Keratinocyte (primary cell): ENCODE measurements around the gene RAD54L2. TPM values are rescaled to one million over a fixed set of nuclear protein-coding genes. Genes with fewer than 3 reads are reported as not detected.

Source experiments
- DNase-seq: peaks from one replicate; pipeline ENCODE4 v3.0.0-alpha.2; 2011; ENCODE audit warnings: low read depth, missing footprints, low spot score
- FAIRE-seq: peaks from 2 replicates; lab custom pipeline; 2011; peaks lifted over from hg19 to GRCh38; lab: Jason Lieb, UNC
- H2AFZ ChIP-seq: 2 replicates; pipeline ENCODE4 v1.6.0; 2012; ENCODE audit warnings: low read length, control low read depth, inconsistent platforms; ENCODE audit not compliant: control insufficient read depth
- H3K27ac ChIP-seq: 2 replicates; pipeline ENCODE4 v1.5.1; 2011; ENCODE audit warnings: low read length; ENCODE audit not compliant: control insufficient read depth, insufficient read depth
- H3K27me3 ChIP-seq: 3 replicates; pipeline ENCODE4 v1.6.0; 2011; ENCODE audit warnings: low read length; ENCODE audit not compliant: control insufficient read depth, insufficient read depth; ENCODE audit errors: extremely low read depth
- H3K36me3 ChIP-seq, 2 experiments: 2 replicates in 1 of 2; 3 replicates in 1 of 2; pipeline ENCODE4 v1.5.1; 2011; ENCODE audit warnings: low read length in 2 of 2, mild to moderate bottlenecking in 1 of 2; ENCODE audit not compliant: control insufficient read depth in 2 of 2, insufficient read depth in 2 of 2; ENCODE audit errors: extremely low read depth in 1 of 2
- H3K4me1 ChIP-seq: 3 replicates; pipeline ENCODE4 v1.5.1; 2011; ENCODE audit warnings: low read length; ENCODE audit not compliant: control insufficient read depth, insufficient read depth; ENCODE audit errors: extremely low read depth
- H3K4me2 ChIP-seq: 3 replicates; pipeline ENCODE4 v1.6.0; 2011; ENCODE audit warnings: low read depth, low read length; ENCODE audit not compliant: control insufficient read depth, insufficient read depth; ENCODE audit errors: extremely low read depth
- H3K4me3 ChIP-seq, 3 experiments: fragments of 200-600 bp in 1 of 3; sonication (generic) in 1 of 3; 2 replicates in 2 of 3; 3 replicates in 1 of 3; pipeline ENCODE4 v1.5.1; 2011 to 2016; ENCODE audit warnings: low read length in 3 of 3, mild to moderate bottlenecking in 3 of 3, control low read depth in 2 of 3, inconsistent platforms in 1 of 3, low read depth in 1 of 3, mixed read lengths in 1 of 3, mixed run types in 1 of 3, moderate library complexity in 1 of 3; ENCODE audit not compliant: control insufficient read depth in 2 of 3, insufficient read depth in 2 of 3; ENCODE audit errors: extremely low read depth in 1 of 3
- H3K79me2 ChIP-seq: 2 replicates; pipeline ENCODE4 v1.6.0; 2012; ENCODE audit warnings: low read length; ENCODE audit not compliant: control insufficient read depth, insufficient read depth
- H3K9ac ChIP-seq: 3 replicates; pipeline ENCODE4 v1.6.0; 2011; ENCODE audit warnings: low read length; ENCODE audit not compliant: control insufficient read depth, insufficient read depth; ENCODE audit errors: extremely low read depth
- H3K9me1 ChIP-seq: 3 replicates; pipeline ENCODE4 v1.6.0; 2011; ENCODE audit warnings: low read length; ENCODE audit not compliant: control insufficient read depth, insufficient read depth; ENCODE audit errors: extremely low read depth
- H3K9me3 ChIP-seq: 2 replicates; pipeline ENCODE4 v1.5.1; 2012; ENCODE audit warnings: low read depth, low read length; ENCODE audit not compliant: control insufficient read depth
- H4K20me1 ChIP-seq: 3 replicates; pipeline ENCODE4 v1.6.0; 2011; ENCODE audit warnings: low read length; ENCODE audit not compliant: control insufficient read depth, insufficient read depth; ENCODE audit errors: extremely low read depth
- CTCF ChIP-seq, 3 experiments: IDR thresholded peaks in 1 of 3; conservative IDR thresholded peaks in 1 of 3; optimal IDR thresholded peaks in 1 of 3; 2 replicates in 2 of 3; 3 replicates in 1 of 3; pipeline versions ENCODE3 to v1.5.1; 2011; ENCODE audit warnings: low read length in 3 of 3, mild to moderate bottlenecking in 3 of 3, moderate library complexity in 2 of 3, control low read depth in 1 of 3, inconsistent platforms in 1 of 3; ENCODE audit not compliant: insufficient read depth in 2 of 3; ENCODE audit errors: extremely low read depth in 1 of 3
- EZH2 ChIP-seq: IDR thresholded peaks from one replicate; pipeline ENCODE4 v1.6.1; 2012; ENCODE audit warnings: inconsistent platforms, mild to moderate bottlenecking, low read length, moderate library complexity
- dilution Hi-C: fragments of 300-500 bp; cut with MboI; formaldehyde crosslinking; loops from one replicate; pipeline ENCODE4 v1.7.0; 2020; ENCODE audit warnings: low sequenced_read_pairs; ENCODE audit not compliant: extremely low pct_ligation_motif_present
- polyA plus RNA-seq, 5 experiments: library from polyadenylated mRNA; depleted of rRNA in 3 of 5; stranded (reverse) in 3 of 5; stranded (forward) in 1 of 5; unstranded in 1 of 5; fragments of >200 nt; gene quantifications; 1 replicate in 1 of 5; 2 replicates in 3 of 5; 3 replicates in 1 of 5; pipeline versions ENCODE4 v1.2.1 to v1.2.3, GENCODE V29; 2011 to 2012; ENCODE audit warnings: missing spikeins in 2 of 5, low read depth in 1 of 5, low replicate concordance in 1 of 5

Gene RAD54L2
- polyA plus RNA-seq, 1 donor (not counting 4 experiments of a cell fraction or from before 2014, with no cell fraction given), result 4.2 TPM

- no peak for FAIRE-seq
- Histone ChIP-seq H3K36me3 (peaks cover 1 to 5% of the 10 kb centered on the region in 2 experiments), H3K27ac (no peak overlapping the region), H2AFZ (no peak overlapping the region), H3K4me1 (peaks cover 2% of the 10 kb centered on the region), H3K79me2 (peaks cover 16% of the 10 kb centered on the region), H3K9me3 (no peaks in the 10 kb centered on the region), H3K4me2 (no peak overlapping the region), H3K4me3 (no peak overlapping the region), H3K9ac (no peak overlapping the region), H3K9me1 (no peaks in the 10 kb centered on the region), H4K20me1 (no peaks in the 10 kb centered on the region), H3K27me3 (no peaks in the 10 kb centered on the region)
- TF ChIP-seq CTCF (optimal IDR thresholded peaks at IDR 0.05 in 1 of 3, IDR thresholded peaks at IDR 0.05 in 1 of 3, conservative IDR thresholded peaks at IDR 0.05 in 1 of 3; ENCODE audit: extremely low read depth in 1 of 3, insufficient read depth in 2 of 3, low read length in 3 of 3) (no peak), EZH2 (no peak)
- DNase-seq, result no peak
- dilution Hi-C loops, result no loop called here
Measured at GRCh38 chr3:51585197-51585596, 46.7 kb downstream of the RAD54L2 start.

- Histone ChIP-seq H3K36me3 (peaks cover 7% of the 10 kb centered on the region in 2 experiments), H3K9ac (no peak overlapping the region), H2AFZ (no peak overlapping the region), H3K4me3 (no peak overlapping the region), H3K4me2 (no peak overlapping the region), H3K9me1 (no peaks in the 10 kb centered on the region), H3K4me1 (peaks cover 2% of the 10 kb centered on the region), H4K20me1 (no peaks in the 10 kb centered on the region), H3K27me3 (no peaks in the 10 kb centered on the region), H3K27ac (no peak overlapping the region), H3K9me3 (no peaks in the 10 kb centered on the region), H3K79me2 (peaks cover 16% of the 10 kb centered on the region)
- DNase-seq (no peak), FAIRE-seq (no peak)
- TF ChIP-seq EZH2, result no peak
- TF ChIP-seq CTCF (optimal IDR thresholded peaks at IDR 0.05 in 1 of 3, IDR thresholded peaks at IDR 0.05 in 1 of 3, conservative IDR thresholded peaks at IDR 0.05 in 1 of 3; ENCODE audit: extremely low read depth in 1 of 3, insufficient read depth in 2 of 3, low read length in 3 of 3), result no peak
- dilution Hi-C loops, result no loop called here
Measured at GRCh38 chr3:51585871-51586270, 47.4 kb downstream of the RAD54L2 start.

Other genes with a start within 250 kb of the RAD54L2 start
- gene MANF, start 153.4 kb upstream of the RAD54L2 start, polyA plus RNA-seq, result 71.1 to 156 TPM (median 143 TPM) in 3 replicates
- 10.1 to 17.4 TPM (median 10.2 TPM) in 3 replicates for gene RBM15B, start 147.4 kb upstream of the RAD54L2 start, polyA plus RNA-seq
- gene DCAF1, start 38.7 kb upstream of the RAD54L2 start, polyA plus RNA-seq, result 9.0 to 11.4 TPM (median 10.2 TPM) in 3 replicates
- gene TEX264, start 132.5 kb downstream of the RAD54L2 start, polyA plus RNA-seq, result 35.8 to 52.3 TPM (median 49.7 TPM) in 3 replicates
- gene GRM2, start 168.3 kb downstream of the RAD54L2 start, polyA plus RNA-seq, result 0.03 to 0.07 TPM (median 0.04 TPM) in 3 replicates
- gene IQCF6, start 240.5 kb downstream of the RAD54L2 start, polyA plus RNA-seq, result not detected in 3 replicates